GM06990 (cell line): ENCODE data around the gene SLIT1.

Source experiments
- DNase-seq: peaks from one replicate; pipeline ENCODE4 v3.0.0-alpha.2; 2011; ENCODE audit not compliant: insufficient read length; ENCODE audit errors: extremely low read depth
- H3K27me3 ChIP-seq: replicated peaks from 2 replicates; pipeline ENCODE4 v1.6.0; 2011; ENCODE audit warnings: low read length; ENCODE audit not compliant: control insufficient read depth, insufficient read depth
- H3K36me3 ChIP-seq: 2 replicates; pipeline ENCODE4 v1.5.1; 2011; ENCODE audit warnings: low read length; ENCODE audit not compliant: control insufficient read depth, insufficient read depth
- H3K4me3 ChIP-seq: replicated peaks from 2 replicates; pipeline ENCODE4 v1.5.1; 2011; ENCODE audit warnings: low read depth, mild to moderate bottlenecking, control low read depth, low read length
- CTCF ChIP-seq: IDR thresholded peaks from 2 replicates; pipeline ENCODE4 v1.5.1; 2011; ENCODE audit warnings: low read length, control low read depth, mild to moderate bottlenecking, inconsistent platforms; ENCODE audit not compliant: insufficient read depth, poor library complexity, severe bottlenecking

The SLIT1 gene

GRCh38 chr10:97050956-97051496 lies 134.7 kb downstream of the SLIT1 start:
- no peak for TF ChIP-seq CTCF
- Histone ChIP-seq H3K27me3 (no peaks in the 10 kb centered on the region; the same call in 1 of the 2 replicates), H3K4me3 (no peak overlapping the region), H3K36me3 (no peaks in the 10 kb centered on the region)
- DNase-seq: no peak

GRCh38 chr10:97050205-97050745 lies 135.5 kb downstream of the SLIT1 start:
- no peaks in the 10 kb centered on the region for H3K36me3 ChIP-seq
- no peak overlapping the region for H3K4me3 ChIP-seq
- no peak for TF ChIP-seq CTCF
- H3K27me3 ChIP-seq: no peaks in the 10 kb centered on the region; the same call in 1 of the 2 replicates
- no peak for DNase-seq

- no peak for DNase-seq
- H3K27me3 ChIP-seq: no peaks in the 10 kb centered on the region; the same call in 1 of the 2 replicates
- no peaks in the 10 kb centered on the region for H3K36me3 ChIP-seq
- H3K4me3 ChIP-seq: no peak overlapping the region
- no peak for TF ChIP-seq CTCF
Measured at GRCh38 chr10:97049670-97050069, 136.1 kb downstream of the SLIT1 start.

GRCh38 chr10:97048649-97049427 lies 136.9 kb downstream of the SLIT1 start:
- Histone ChIP-seq H3K4me3 (no peak overlapping the region), H3K27me3 (no peaks in the 10 kb centered on the region; the same call in 1 of the 2 replicates), H3K36me3 (no peaks in the 10 kb centered on the region)
- no peak for DNase-seq
- no peak for TF ChIP-seq CTCF

- no peaks in the 10 kb centered on the region for H3K36me3 ChIP-seq
- TF ChIP-seq CTCF: no peak
- H3K4me3 ChIP-seq: no peak overlapping the region
- no peaks in the 10 kb centered on the region; the same call in 1 of the 2 replicates for H3K27me3 ChIP-seq
- no peak for DNase-seq
Measured at GRCh38 chr10:97047788-97048187, 138.0 kb downstream of the SLIT1 start.
